ENCODE measurements around the gene GABPB1. TPM values are rescaled to one million over a fixed set of nuclear protein-coding genes. Genes with fewer than 3 reads are reported as not detected.

GABPB1 gene
- total RNA-seq, 4 donors from 2014 or later = 7.4 to 11.5 (median 8.7) TPM

- in situ Hi-C loops (cut with MboI; ENCODE audit: low sequenced_read_pairs in 4 of 4) = no loop called here
- no peaks in the 10 kb centered on the region for H3K9me3 ChIP-seq
- H3K27ac ChIP-seq = no peak overlapping the region
Measured at GRCh38 chr15:50257924-50258323, 97.1 kb downstream of the GABPB1 start.

GRCh38 chr15:50257332-50257731 is 97.7 kb downstream of the GABPB1 start:
- DNase-seq (no peak), ATAC-seq (no peak)
- Histone ChIP-seq H3K27me3 (no peaks in the 10 kb centered on the region), H3K4me1 (no peaks in the 10 kb centered on the region), H3K36me3 (no peaks in the 10 kb centered on the region), H3K9me3 (no peaks in the 10 kb centered on the region), H3K4me3 (no peak overlapping the region), H3K27ac (no peak overlapping the region)
- intact Hi-C loops (cut with DNase I; ENCODE audit: low total_unique reads) = no loop called here
- TF ChIP-seq CTCF (IDR thresholded peaks at IDR 0.05 in 4 of 5, conservative IDR thresholded peaks at IDR 0.05 in 1 of 5) (no peak), POLR2A (IDR thresholded peaks at IDR 0.05) (no peak)
- in situ Hi-C loops (cut with MboI; ENCODE audit: low sequenced_read_pairs in 4 of 4) = no loop called here

More at GRCh38 chr15:50257924-50258323, 97.1 kb downstream of the GABPB1 start:
- no peak for ATAC-seq
- H3K36me3 ChIP-seq = no peaks in the 10 kb centered on the region
- TF ChIP-seq POLR2A (IDR thresholded peaks at IDR 0.05) (no peak), CTCF (IDR thresholded peaks at IDR 0.05 in 4 of 5, conservative IDR thresholded peaks at IDR 0.05 in 1 of 5) (no peak)
- H3K4me1 ChIP-seq = no peaks in the 10 kb centered on the region
- H3K27me3 ChIP-seq = no peaks in the 10 kb centered on the region
- intact Hi-C loops (cut with DNase I; ENCODE audit: low total_unique reads) = no loop called here
- no peak for DNase-seq
- H3K4me3 ChIP-seq = no peak overlapping the region

- TF ChIP-seq CTCF (IDR thresholded peaks at IDR 0.05 in 4 of 5, conservative IDR thresholded peaks at IDR 0.05 in 1 of 5) = no peak
- TF ChIP-seq POLR2A (IDR thresholded peaks at IDR 0.05) = no peak
- DNase-seq (no peak), ATAC-seq (no peak)
- intact Hi-C loops (cut with DNase I; ENCODE audit: low total_unique reads) = no loop called here
- H3K36me3 ChIP-seq = no peaks in the 10 kb centered on the region
- H3K27ac ChIP-seq = no peak overlapping the region
- in situ Hi-C loops (cut with MboI; ENCODE audit: low sequenced_read_pairs in 4 of 4) = no loop called here
- no peaks in the 10 kb centered on the region for H3K27me3 ChIP-seq
- no peak overlapping the region for H3K4me3 ChIP-seq
- H3K4me1 ChIP-seq = no peaks in the 10 kb centered on the region
- H3K9me3 ChIP-seq = no peaks in the 10 kb centered on the region
Measured at GRCh38 chr15:50256188-50257041, 98.6 kb downstream of the GABPB1 start.

- in situ Hi-C loops (cut with MboI; ENCODE audit: low sequenced_read_pairs in 4 of 4) (no loop called here), intact Hi-C loops (cut with DNase I; ENCODE audit: low total_unique reads) (no loop called here)
- Histone ChIP-seq H3K9me3 (no peaks in the 10 kb centered on the region), H3K27ac (no peak overlapping the region), H3K27me3 (no peaks in the 10 kb centered on the region), H3K4me3 (no peak overlapping the region), H3K4me1 (no peaks in the 10 kb centered on the region), H3K36me3 (no peaks in the 10 kb centered on the region)
- TF ChIP-seq POLR2A (IDR thresholded peaks at IDR 0.05) = no peak
- TF ChIP-seq CTCF (IDR thresholded peaks at IDR 0.05 in 4 of 5, conservative IDR thresholded peaks at IDR 0.05 in 1 of 5) = no peak
- ATAC-seq (no peak), DNase-seq (no peak)
Measured at GRCh38 chr15:50252556-50252955, 102.4 kb downstream of the GABPB1 start.
